Measurements from ENCODE around the gene KLHDC3.

Gene KLHDC3

GRCh38 chr6:43013843-43014433, at the start of gene KLHDC3, which contains the start of gene MEA1:
KLHDC3 (plus strand) TSS chr6:43014249; CDS start chr6:43017193, 2,944 bp downstream.
MEA1 (minus strand) TSS chr6:43013946; CDS start chr6:43013813, 133 bp downstream.
- peak; percentile 99 for DNase-seq (ENCODE audit: low spot score)

- no peak for DNase-seq (ENCODE audit: low spot score)
Measured at GRCh38 chr6:42966571-42966970, 47.5 kb upstream of the KLHDC3 start.

- no peak for DNase-seq (ENCODE audit: low spot score)
Measured at GRCh38 chr6:42967228-42967627, 46.8 kb upstream of the KLHDC3 start.

- DNase-seq (ENCODE audit: low spot score), result peak; percentile 0
Measured at GRCh38 chr6:42968126-42968701, 45.8 kb upstream of the KLHDC3 start.

- DNase-seq (ENCODE audit: low spot score), result peak; percentile 1
Measured at GRCh38 chr6:42968783-42969182, 45.3 kb upstream of the KLHDC3 start.

- peak; percentile 10 for DNase-seq (ENCODE audit: low spot score)
Measured at GRCh38 chr6:42969431-42969830, 44.6 kb upstream of the KLHDC3 start.

- DNase-seq (ENCODE audit: low spot score), result peak; percentile 2
Measured at GRCh38 chr6:42969934-42970333, 44.1 kb upstream of the KLHDC3 start.

- peak; percentile 35 for DNase-seq (ENCODE audit: low spot score)
Measured at GRCh38 chr6:42970871-42971612, 43.0 kb upstream of the KLHDC3 start.

- no peak for DNase-seq (ENCODE audit: low spot score)
Measured at GRCh38 chr6:42971746-42972327, 42.2 kb upstream of the KLHDC3 start.

- no peak for DNase-seq (ENCODE audit: low spot score)
Measured at GRCh38 chr6:42973926-42974325, 40.1 kb upstream of the KLHDC3 start.

- DNase-seq (ENCODE audit: low spot score), result no peak
Measured at GRCh38 chr6:42974919-42975505, 39.0 kb upstream of the KLHDC3 start.

- peak; percentile 58 for DNase-seq (ENCODE audit: low spot score)
Measured at GRCh38 chr6:42978487-42978838, 35.6 kb upstream of the KLHDC3 start.

GRCh38 chr6:42978839-42979522, 35.1 kb upstream of the KLHDC3 start, which contains the start of gene PEX6:
PEX6 (minus strand) TSS chr6:42979181; CDS start chr6:42979150, 31 bp downstream.
- DNase-seq (ENCODE audit: low spot score), result peak; percentile 91

GRCh38 chr6:42979523-42980177, 34.4 kb upstream of the KLHDC3 start:
- peak; percentile 49 for DNase-seq (ENCODE audit: low spot score)

- no peak for DNase-seq (ENCODE audit: low spot score)
Measured at GRCh38 chr6:42981836-42982235, 32.2 kb upstream of the KLHDC3 start.

- DNase-seq (ENCODE audit: low spot score), result peak; percentile 97
Measured at GRCh38 chr6:42984001-42984923, 29.8 kb upstream of the KLHDC3 start, which contains the start of gene PPP2R5D. PPP2R5D (plus strand) TSS chr6:42984570; CDS start chr6:42984678, 108 bp downstream.

- peak; percentile 28 for DNase-seq (ENCODE audit: low spot score)
Measured at GRCh38 chr6:42984924-42985475, 29.0 kb upstream of the KLHDC3 start.

- DNase-seq (ENCODE audit: low spot score), result no peak
Measured at GRCh38 chr6:42987533-42988451, 26.3 kb upstream of the KLHDC3 start.
